A673 (cell line): ENCODE data around the gene HID1.

Experiments used
- CTCF ChIP-seq: fragments of 300-800, 200-600 bp; sonication (generic); conservative IDR thresholded peaks from 2 replicates; pipeline ENCODE4 v1.5.1; 2017; ENCODE audit warnings: low read depth, mild to moderate bottlenecking, antibody characterized with exemption, low read length, moderate library complexity, mixed read lengths
- EZH2 ChIP-seq: fragments of 200-600 bp; sonication (generic); IDR thresholded peaks from 2 replicates; pipeline ENCODE4 v1.6.1; 2017; ENCODE audit warnings: borderline replicate concordance, low read depth, mild to moderate bottlenecking, mixed read lengths, antibody characterized with exemption, low read length; ENCODE audit not compliant: poor library complexity, severe bottlenecking

DNA sequence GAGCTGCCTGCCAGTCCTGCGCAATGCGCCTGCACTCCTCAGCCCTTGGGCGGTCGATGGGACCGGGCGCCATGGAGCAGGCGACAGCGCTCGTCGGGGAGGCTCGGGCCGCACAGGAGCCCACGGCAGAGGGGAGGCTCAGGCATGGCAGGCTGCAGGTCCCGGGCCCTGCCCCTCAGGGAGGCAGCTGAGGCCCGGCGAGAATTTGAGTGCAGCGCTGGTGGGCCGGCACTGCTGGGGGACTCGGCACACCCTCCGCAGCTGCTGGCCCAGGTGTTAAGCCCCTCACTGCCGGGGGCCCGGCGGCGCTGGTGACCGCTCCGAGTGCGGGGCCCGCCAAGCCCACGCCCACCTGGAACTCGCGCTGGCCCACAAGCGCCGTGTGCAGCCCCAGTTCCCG, 65.5 kb downstream of the HID1 start:
- TF ChIP-seq CTCF, result no peak
- no peak for TF ChIP-seq EZH2
